Measurements from ENCODE around the gene NRARP.

Gene NRARP

DNA sequence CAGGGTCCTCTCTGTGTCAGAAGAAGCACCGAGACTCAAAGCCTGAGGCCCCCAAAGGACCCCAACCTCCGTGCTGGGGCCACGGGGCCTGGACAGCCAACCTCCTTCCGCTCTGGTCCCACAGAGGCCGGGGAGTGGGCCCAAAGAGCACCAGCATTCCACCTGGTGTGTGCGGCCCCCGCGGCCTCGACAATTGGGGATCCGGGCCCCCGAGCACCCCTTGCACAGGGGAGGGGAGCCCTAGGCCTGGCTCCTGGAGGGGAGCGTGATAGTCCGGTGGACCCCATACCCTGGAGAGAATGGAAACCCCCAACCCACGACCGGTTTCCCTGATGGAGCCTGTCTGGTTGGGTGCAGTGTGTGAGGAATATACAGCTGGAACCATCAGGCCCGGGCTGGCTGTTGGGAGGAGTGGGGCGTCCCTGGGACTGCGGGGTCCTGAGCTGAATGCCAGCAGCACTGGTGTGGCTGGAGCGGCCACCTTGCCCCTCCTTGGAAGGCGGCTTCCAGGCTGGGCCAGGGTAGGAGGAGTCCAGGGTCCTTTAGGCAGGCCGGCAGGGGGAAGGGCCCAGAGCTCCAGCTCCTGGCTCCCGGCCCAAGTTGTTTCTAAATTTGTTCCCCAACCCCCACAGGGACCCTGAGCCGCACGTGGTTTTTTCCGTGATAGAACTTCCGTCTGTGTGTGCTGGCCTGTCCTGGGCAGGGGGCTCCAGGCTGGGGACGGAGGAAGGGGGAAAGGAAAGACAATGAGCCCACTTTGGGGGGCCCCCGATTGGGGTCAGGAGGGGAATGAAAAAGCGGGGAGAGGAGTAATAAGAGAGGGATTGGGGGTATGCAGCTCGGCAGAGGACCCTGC is 25.4 kb downstream of the NRARP start:
- H3K4me3 ChIP-seq (ENCODE audit: low read depth, low read length) = peak overlapping the region; percentile 73
- TF ChIP-seq, protein P1, sequence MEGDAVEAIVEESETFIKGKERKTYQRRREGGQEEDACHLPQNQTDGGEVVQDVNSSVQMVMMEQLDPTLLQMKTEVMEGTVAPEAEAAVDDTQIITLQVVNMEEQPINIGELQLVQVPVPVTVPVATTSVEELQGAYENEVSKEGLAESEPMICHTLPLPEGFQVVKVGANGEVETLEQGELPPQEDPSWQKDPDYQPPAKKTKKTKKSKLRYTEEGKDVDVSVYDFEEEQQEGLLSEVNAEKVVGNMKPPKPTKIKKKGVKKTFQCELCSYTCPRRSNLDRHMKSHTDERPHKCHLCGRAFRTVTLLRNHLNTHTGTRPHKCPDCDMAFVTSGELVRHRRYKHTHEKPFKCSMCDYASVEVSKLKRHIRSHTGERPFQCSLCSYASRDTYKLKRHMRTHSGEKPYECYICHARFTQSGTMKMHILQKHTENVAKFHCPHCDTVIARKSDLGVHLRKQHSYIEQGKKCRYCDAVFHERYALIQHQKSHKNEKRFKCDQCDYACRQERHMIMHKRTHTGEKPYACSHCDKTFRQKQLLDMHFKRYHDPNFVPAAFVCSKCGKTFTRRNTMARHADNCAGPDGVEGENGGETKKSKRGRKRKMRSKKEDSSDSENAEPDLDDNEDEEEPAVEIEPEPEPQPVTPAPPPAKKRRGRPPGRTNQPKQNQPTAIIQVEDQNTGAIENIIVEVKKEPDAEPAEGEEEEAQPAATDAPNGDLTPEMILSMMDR (IDR thresholded peaks at IDR 0.05; ENCODE audit: low read depth, low read length) = no peak

DNA sequence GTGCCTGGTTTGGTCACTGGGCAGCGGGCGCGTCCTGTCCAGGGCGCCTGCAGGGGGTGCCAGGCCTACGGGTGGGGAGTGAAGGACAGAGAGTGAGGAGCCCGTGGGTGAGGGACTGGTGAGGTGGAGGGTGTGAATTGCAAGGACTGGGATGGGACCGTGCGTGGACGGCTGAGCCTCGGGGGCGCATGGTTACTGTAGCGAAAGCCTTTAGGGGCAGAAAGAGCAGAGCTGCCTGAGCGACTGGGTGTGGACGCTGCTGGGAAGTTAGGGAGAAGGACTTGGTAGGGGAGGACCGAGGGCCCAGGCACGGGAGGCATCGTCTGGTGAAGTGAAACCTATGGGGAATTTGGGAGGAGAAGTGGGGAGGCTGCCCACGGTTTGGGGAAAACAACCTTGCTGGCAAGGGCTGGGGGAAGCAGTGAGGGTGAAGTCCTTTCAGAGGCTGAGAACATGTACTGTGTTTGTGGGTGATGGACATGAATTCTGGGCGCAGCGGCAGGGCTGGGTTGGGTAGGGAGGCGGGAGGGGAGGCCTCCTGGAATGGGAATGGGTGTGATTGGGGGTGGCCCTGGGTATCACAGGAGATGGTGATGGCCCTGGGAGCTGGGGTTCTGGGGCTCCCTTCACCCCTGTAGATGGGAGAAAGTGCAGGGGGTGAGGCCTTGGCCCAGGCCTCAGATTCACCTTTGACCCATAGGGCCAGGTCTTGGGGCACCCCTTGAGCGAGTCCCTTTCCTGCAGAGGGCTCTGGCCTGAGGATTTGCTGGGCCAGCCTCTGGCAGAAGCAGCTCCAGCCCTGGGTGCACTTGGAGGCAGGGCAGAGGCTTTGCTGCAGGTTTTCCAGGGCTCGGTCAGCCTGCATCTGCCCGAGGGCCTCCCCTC is 26.2 kb downstream of the NRARP start:
- TF ChIP-seq, protein P1 (IDR thresholded peaks at IDR 0.05; ENCODE audit: low read depth, low read length) = no peak
- no peak overlapping the region for H3K4me3 ChIP-seq (ENCODE audit: low read depth, low read length)

DNA sequence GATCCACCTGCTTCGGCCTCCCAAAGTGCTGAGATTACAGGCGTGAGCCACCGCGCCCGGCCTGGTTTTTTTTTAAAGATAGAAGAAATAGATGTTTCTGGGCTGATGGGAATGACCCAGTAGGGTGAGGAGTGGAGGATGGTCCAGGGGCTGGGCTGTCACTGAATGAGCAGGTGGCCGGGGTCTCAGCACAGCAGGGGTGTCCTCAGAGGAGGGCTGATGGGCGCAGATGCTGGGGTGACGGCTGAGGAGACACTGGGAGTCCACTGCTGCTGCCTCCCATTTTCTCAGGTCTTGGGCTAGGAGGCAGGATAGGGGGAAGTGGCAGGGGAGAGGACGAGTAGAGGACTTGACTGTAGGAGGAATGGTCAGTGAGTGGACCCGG is 26.9 kb downstream of the NRARP start:
- TF ChIP-seq, protein P1 (IDR thresholded peaks at IDR 0.05; ENCODE audit: low read depth, low read length) = no peak
- no peak overlapping the region for H3K4me3 ChIP-seq (ENCODE audit: low read depth, low read length)

DNA sequence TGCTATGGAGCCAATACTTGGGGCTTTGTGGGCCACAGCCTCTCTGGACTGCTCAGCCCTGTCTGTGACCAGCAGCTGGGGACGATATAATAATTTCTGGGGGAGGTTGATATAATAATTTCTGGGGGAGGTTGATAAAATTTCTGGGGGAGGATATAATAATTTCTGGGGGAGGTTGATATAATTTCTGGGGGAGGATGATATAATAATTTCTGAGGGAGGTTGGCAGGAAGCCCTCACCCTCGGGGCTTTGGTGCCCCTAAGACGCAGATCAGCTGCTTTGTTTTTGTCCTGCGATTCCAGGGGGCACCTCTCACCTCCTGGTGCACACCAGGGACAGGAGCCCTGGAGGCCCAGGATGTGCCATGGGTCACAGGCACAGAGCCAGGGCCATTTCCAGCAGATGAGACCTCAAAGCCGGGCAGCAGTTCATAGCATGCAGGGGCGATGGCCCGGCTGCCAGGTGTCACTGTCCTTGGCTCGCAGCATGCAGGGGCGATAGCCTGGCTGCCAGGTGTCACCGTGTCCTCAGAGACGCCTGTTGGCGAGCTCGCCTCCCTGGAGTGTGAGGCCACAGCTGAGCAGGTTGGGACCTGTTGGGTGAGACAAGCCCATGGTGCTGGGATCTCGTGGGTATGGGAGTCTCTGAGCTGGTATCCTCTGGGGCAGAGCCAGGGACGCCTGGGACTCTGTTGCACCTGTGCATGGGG is 28.3 kb downstream of the NRARP start:
- no peak overlapping the region for H3K4me3 ChIP-seq (ENCODE audit: low read depth, low read length)
- TF ChIP-seq, protein P1 (IDR thresholded peaks at IDR 0.05; ENCODE audit: low read depth, low read length) = no peak

DNA sequence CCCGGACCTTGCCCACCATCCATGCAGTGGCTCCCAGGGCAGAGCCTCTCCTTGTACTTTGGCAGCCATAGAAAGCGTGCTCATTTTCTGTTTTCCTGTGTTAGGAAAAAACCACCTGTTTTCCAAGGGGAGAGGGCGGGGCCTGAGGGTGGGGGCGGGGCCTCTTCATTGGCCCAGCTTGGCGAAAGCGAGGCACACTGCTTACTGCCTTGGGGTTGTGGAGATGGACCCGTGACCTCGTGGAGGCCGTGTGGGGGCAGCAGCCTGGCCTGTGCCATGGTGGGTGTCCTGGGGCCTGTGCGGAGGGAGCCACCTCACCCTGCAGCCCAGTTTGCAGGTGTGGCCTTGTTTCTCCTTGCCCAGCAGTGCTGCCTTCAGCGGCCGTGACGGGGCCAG is 29.0 kb downstream of the NRARP start:
- no peak overlapping the region for H3K4me3 ChIP-seq (ENCODE audit: low read depth, low read length)
- TF ChIP-seq, protein P1 (IDR thresholded peaks at IDR 0.05; ENCODE audit: low read depth, low read length) = no peak

DNA sequence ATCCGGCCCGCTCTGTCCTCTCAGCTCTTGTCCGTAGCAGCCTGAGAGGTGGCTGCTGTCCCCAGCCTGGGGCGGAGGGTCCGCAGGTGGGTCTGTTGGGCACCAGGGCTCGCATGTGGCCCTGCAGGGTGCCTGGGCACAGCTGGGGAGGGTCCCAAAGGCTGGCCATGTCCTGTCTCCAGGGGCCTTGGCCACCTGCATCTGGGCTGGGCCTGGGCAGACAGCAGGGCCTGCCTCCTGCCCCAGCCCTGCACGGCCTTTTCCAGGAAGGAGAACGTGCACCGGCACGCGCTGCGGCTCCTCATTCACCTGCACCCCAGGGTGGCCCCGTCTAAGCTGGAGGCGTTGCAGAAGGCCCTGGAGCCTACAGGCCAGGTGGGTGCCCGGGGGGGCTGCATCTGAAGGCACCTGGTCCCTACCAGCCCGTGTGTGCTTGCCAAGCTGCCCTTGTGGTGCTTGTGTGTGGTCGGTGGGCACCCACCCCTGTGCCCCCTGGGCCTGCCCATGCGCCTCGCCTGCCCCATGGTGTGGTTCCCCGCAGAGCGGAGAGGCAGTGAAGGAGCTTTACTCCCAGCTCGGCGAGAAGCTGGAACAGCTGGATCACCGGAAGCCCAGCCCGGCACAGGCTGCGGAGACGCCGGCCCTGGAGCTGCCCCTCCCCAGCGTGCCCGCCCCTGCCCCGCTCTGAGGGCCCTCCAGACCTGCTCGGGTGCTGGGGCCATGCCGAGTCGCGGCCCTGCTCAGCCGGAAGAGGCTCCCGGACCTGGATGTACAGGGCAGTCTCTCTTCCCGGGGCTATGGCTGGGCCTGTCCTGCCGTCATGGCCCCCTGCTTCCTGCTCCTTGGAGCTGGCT is 29.6 kb downstream of the NRARP start:
- H3K4me3 ChIP-seq (ENCODE audit: low read depth, low read length) = no peak overlapping the region
- TF ChIP-seq, protein P1 (IDR thresholded peaks at IDR 0.05; ENCODE audit: low read depth, low read length) = no peak
